Measurements from ENCODE around the gene TMEM43. TPM values are rescaled to one million over a fixed set of nuclear protein-coding genes. Genes with fewer than 3 reads are reported as not detected.

The TMEM43 gene
- total RNA-seq, 6 experiments from 2014 or later, result 9.3 to 16.8 (median 14.6) TPM

- intact Hi-C loops (cut with DNase I), result no loop called here
- 69% methylated on average over 9 of the region's 19 CpGs for WGBS (ENCODE audit: insufficient coverage, low coverage, low lambda C conversion rate, missing lambda C conversion rate)
- Histone ChIP-seq H3K27ac (peak overlapping the region in 2 of 3 donors; percentile 37 to 66), H3K9me3 (no peaks in the 10 kb centered on the region), H3K36me3 (peaks cover 0 to 15% (median 5%) of the 10 kb centered on the region in 4 donors), H3K4me1 (peaks cover 0 to 70% (median 37%) of the 10 kb centered on the region in 4 donors), H3K27me3 (no peaks in the 10 kb centered on the region), H3K4me3 (no peak overlapping the region)
- TF ChIP-seq CTCF (IDR thresholded peaks at IDR 0.05), result no peak
- TF ChIP-seq POLR2A (IDR thresholded peaks at IDR 0.05), result no peak
- peak; percentile 41 to 62 (median 50) for ATAC-seq
- peak in 2 of 3 donors; percentile 63 to 74 for DNase-seq
These were observed 16.9 kb downstream of the TMEM43 start for GRCh38 chr3:14141602-14142341.

- peaks cover 0 to 24% (median 10%) of the 10 kb centered on the region in 4 donors for H3K36me3 ChIP-seq
- H3K27ac ChIP-seq, result peak overlapping the region in 1 of 3 donors; percentile 75
- no peaks in the 10 kb centered on the region for H3K9me3 ChIP-seq
- DNase-seq (no peak), ATAC-seq (no peak)
- 63% methylated on average over 2 of the region's 8 CpGs for WGBS (ENCODE audit: insufficient coverage, low coverage, low lambda C conversion rate, missing lambda C conversion rate)
- no peak for TF ChIP-seq CTCF (IDR thresholded peaks at IDR 0.05)
- TF ChIP-seq POLR2A (IDR thresholded peaks at IDR 0.05), result no peak
- peaks cover 0 to 60% (median 32%) of the 10 kb centered on the region in 4 donors for H3K4me1 ChIP-seq
- H3K4me3 ChIP-seq, result no peak overlapping the region
- intact Hi-C loops (cut with DNase I), result no loop called here
- H3K27me3 ChIP-seq, result no peaks in the 10 kb centered on the region
These were observed 17.9 kb downstream of the TMEM43 start for GRCh38 chr3:14142567-14143270.

- H3K27ac ChIP-seq, result peak overlapping the region; percentile 34 to 75 (median 59)
- intact Hi-C loops (cut with DNase I), result no loop called here
- TF ChIP-seq POLR2A (IDR thresholded peaks at IDR 0.05) (no peak), CTCF (IDR thresholded peaks at IDR 0.05) (no peak)
- H3K27me3 ChIP-seq, result no peaks in the 10 kb centered on the region
- 60% methylated on average over 7 of the region's 7 CpGs for WGBS (ENCODE audit: insufficient coverage, low coverage, low lambda C conversion rate, missing lambda C conversion rate)
- H3K4me3 ChIP-seq, result no peak overlapping the region
- peaks cover 0 to 27% (median 11%) of the 10 kb centered on the region in 4 donors for H3K36me3 ChIP-seq
- no peaks in the 10 kb centered on the region for H3K9me3 ChIP-seq
- peaks cover 0 to 52% (median 29%) of the 10 kb centered on the region in 4 donors for H3K4me1 ChIP-seq
- ATAC-seq, result peak; percentile 46 to 65 (median 62)
- no peak for DNase-seq
These were observed 18.7 kb downstream of the TMEM43 start for GRCh38 chr3:14143271-14144225.

- TF ChIP-seq POLR2A (IDR thresholded peaks at IDR 0.05) (no peak), CTCF (IDR thresholded peaks at IDR 0.05) (no peak)
- Histone ChIP-seq H3K9me3 (no peaks in the 10 kb centered on the region), H3K36me3 (peaks cover 0 to 27% (median 11%) of the 10 kb centered on the region in 4 donors), H3K27ac (peak overlapping the region; percentile 34 to 75 (median 59)), H3K4me1 (peaks cover 0 to 50% (median 28%) of the 10 kb centered on the region in 4 donors), H3K27me3 (no peaks in the 10 kb centered on the region), H3K4me3 (no peak overlapping the region)
- DNase-seq (peak in 1 of 3 donors; percentile 69), ATAC-seq (peak; percentile 63 to 82 (median 78))
- intact Hi-C loops (cut with DNase I), result no loop called here
- 11% methylated on average over 6 of the region's 7 CpGs for WGBS (ENCODE audit: insufficient coverage, low coverage, low lambda C conversion rate, missing lambda C conversion rate)
These were observed 19.7 kb downstream of the TMEM43 start for GRCh38 chr3:14144423-14145075.
